ENCODE results near the gene ENDOV. TPM values are rescaled to one million over a fixed set of nuclear protein-coding genes. Genes with fewer than 3 reads are reported as not detected.

Gene ENDOV
- total RNA-seq, 1 donor from 2014 or later, result 11.8 TPM

GRCh38 chr17:80470603-80471002 is 55.6 kb downstream of the ENDOV start:
- H3K9me3 ChIP-seq, result no peaks in the 10 kb centered on the region
- peaks cover 9% of the 10 kb centered on the region for H3K27me3 ChIP-seq
- no peak overlapping the region for H3K4me3 ChIP-seq
- intact Hi-C loops (cut with DNase I), result no loop called here
- H3K36me3 ChIP-seq, result no peaks in the 10 kb centered on the region
- TF ChIP-seq POLR2A (IDR thresholded peaks at IDR 0.05), result no peak
- H3K4me1 ChIP-seq, result peaks cover 14% of the 10 kb centered on the region
- no peak for DNase-seq (ENCODE audit: extremely low spot score in 2 of 2)
- H3K27ac ChIP-seq, result no peak overlapping the region

- no peak overlapping the region for H3K4me3 ChIP-seq
- peaks cover 24% of the 10 kb centered on the region for H3K4me1 ChIP-seq
- no peaks in the 10 kb centered on the region for H3K9me3 ChIP-seq
- DNase-seq (ENCODE audit: extremely low spot score in 2 of 2), result no peak
- TF ChIP-seq POLR2AphosphoS5 (IDR thresholded peaks at IDR 0.05; ENCODE audit: insufficient read depth in 1 of 2, low read depth in 1 of 2), result no peak
- peaks cover 16% of the 10 kb centered on the region for H3K27me3 ChIP-seq
- H3K36me3 ChIP-seq, result no peaks in the 10 kb centered on the region
- intact Hi-C loops (cut with DNase I), result no loop called here
- H3K27ac ChIP-seq, result no peak overlapping the region
Observed at GRCh38 chr17:80471922-80472321, 57.0 kb downstream of the ENDOV start.

- Histone ChIP-seq H3K27me3 (peaks cover 21% of the 10 kb centered on the region), H3K9me3 (no peaks in the 10 kb centered on the region), H3K36me3 (no peaks in the 10 kb centered on the region), H3K27ac (no peak overlapping the region), H3K4me1 (peaks cover 35% of the 10 kb centered on the region), H3K4me3 (no peak overlapping the region)
- TF ChIP-seq POLR2A (IDR thresholded peaks at IDR 0.05) (no peak), CTCF (IDR thresholded peaks at IDR 0.05) (no peak), POLR2AphosphoS5 (IDR thresholded peaks at IDR 0.05; ENCODE audit: insufficient read depth in 1 of 2, low read depth in 1 of 2) (no peak)
- intact Hi-C loops (cut with DNase I), result no loop called here
- no peak for DNase-seq (ENCODE audit: extremely low spot score in 2 of 2)
Observed at GRCh38 chr17:80472996-80473395, 58.0 kb downstream of the ENDOV start.

- no peaks in the 10 kb centered on the region for H3K36me3 ChIP-seq
- no peak for TF ChIP-seq CTCF (IDR thresholded peaks at IDR 0.05)
- no peak for TF ChIP-seq POLR2A (IDR thresholded peaks at IDR 0.05)
- no peak for TF ChIP-seq POLR2AphosphoS5 (IDR thresholded peaks at IDR 0.05; ENCODE audit: insufficient read depth in 1 of 2, low read depth in 1 of 2)
- no peak overlapping the region for H3K4me3 ChIP-seq
- DNase-seq (ENCODE audit: extremely low spot score in 2 of 2), result no peak
- peaks cover 42% of the 10 kb centered on the region for H3K4me1 ChIP-seq
- intact Hi-C loops (cut with DNase I), result no loop called here
- H3K27ac ChIP-seq, result no peak overlapping the region
- H3K27me3 ChIP-seq, result peaks cover 24% of the 10 kb centered on the region
- H3K9me3 ChIP-seq, result no peaks in the 10 kb centered on the region
Observed at GRCh38 chr17:80473701-80474100, 58.7 kb downstream of the ENDOV start.

- no peak overlapping the region for H3K27ac ChIP-seq
- peaks cover 48% of the 10 kb centered on the region for H3K4me1 ChIP-seq
- no peak overlapping the region for H3K4me3 ChIP-seq
- H3K27me3 ChIP-seq, result peaks cover 29% of the 10 kb centered on the region
- no peaks in the 10 kb centered on the region for H3K9me3 ChIP-seq
- intact Hi-C loops (cut with DNase I), result no loop called here
- TF ChIP-seq POLR2AphosphoS5 (IDR thresholded peaks at IDR 0.05; ENCODE audit: insufficient read depth in 1 of 2, low read depth in 1 of 2) (no peak), POLR2A (IDR thresholded peaks at IDR 0.05) (no peak), CTCF (IDR thresholded peaks at IDR 0.05) (no peak)
- H3K36me3 ChIP-seq, result no peaks in the 10 kb centered on the region
- DNase-seq (ENCODE audit: extremely low spot score in 2 of 2), result no peak
Observed at GRCh38 chr17:80474231-80474960, 59.4 kb downstream of the ENDOV start.
